GM10266 (cell line): Measurements from ENCODE around the gene GPR39.

Experiments
- DNase-seq: peaks from one replicate; pipeline ENCODE4 v3.0.0; 2012; ENCODE audit errors: extremely low spot score
- TF ChIP-seq, protein P1 (sequence below): IDR thresholded peaks from 2 replicates; pipeline ENCODE4 v1.5.1; 2012; ENCODE audit warnings: mild to moderate bottlenecking, low read depth; ENCODE audit not compliant: control insufficient read depth, insufficient read depth; ENCODE audit errors: missing control alignments

Gene GPR39

DNA sequence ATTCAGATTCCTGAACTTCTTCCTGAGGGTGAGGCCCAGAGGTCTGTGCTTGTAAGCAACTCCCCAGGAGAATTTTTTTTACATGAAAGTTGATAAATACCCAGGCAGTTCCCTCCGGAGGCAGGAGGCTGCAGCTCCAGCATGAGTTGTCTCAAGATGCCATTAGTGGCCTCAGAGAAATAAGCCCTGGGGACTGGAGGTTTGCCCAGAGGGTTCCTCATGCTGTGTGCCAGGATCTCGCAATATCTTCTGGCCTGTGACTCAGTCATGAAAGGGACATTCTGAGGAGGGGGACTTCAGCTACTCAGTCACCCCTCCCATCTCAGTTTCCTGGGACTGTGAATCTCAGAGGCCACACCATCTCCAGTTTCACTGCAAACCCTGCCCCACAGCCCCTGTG lies 203.5 kb downstream of the GPR39 start:
- TF ChIP-seq, protein P1, sequence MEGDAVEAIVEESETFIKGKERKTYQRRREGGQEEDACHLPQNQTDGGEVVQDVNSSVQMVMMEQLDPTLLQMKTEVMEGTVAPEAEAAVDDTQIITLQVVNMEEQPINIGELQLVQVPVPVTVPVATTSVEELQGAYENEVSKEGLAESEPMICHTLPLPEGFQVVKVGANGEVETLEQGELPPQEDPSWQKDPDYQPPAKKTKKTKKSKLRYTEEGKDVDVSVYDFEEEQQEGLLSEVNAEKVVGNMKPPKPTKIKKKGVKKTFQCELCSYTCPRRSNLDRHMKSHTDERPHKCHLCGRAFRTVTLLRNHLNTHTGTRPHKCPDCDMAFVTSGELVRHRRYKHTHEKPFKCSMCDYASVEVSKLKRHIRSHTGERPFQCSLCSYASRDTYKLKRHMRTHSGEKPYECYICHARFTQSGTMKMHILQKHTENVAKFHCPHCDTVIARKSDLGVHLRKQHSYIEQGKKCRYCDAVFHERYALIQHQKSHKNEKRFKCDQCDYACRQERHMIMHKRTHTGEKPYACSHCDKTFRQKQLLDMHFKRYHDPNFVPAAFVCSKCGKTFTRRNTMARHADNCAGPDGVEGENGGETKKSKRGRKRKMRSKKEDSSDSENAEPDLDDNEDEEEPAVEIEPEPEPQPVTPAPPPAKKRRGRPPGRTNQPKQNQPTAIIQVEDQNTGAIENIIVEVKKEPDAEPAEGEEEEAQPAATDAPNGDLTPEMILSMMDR = no peak
- no peak for DNase-seq

DNA sequence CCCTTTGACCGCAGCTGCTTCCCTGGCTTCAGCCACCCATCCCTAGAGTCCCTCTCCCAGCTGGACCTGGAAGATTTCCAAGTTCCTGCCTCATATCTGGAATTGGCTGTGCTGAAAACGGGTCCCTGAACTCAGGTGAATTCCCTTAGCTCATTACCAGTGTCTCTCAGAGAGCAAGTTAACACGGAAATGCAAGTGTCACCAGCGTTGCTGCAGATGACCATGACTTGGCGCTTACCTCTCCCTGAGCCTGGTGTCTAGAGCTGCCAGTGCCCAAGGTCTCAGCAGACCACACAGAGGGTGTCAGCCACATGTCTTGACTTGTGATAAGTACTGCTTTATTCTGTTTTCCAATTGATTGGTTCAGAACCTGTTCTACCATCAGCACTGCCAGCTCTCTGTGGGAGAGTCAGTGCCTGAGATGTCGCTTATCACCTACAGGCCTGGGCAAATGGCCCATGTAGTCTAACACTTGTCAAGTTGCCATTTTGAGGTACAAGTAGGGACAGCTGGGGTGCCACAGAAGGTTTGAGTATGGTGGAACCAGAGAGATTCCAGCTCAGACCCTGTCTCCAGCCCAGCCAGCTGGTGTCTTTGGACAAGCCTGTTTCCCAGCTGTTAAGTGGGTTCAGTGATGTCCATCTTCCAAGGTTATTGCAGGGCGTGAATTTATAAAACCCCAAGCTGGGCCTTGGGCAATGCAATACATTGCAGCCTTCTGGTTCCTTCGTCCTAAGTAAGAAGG lies 204.7 kb downstream of the GPR39 start:
- no peak for DNase-seq
- TF ChIP-seq, protein P1 = no peak

DNA sequence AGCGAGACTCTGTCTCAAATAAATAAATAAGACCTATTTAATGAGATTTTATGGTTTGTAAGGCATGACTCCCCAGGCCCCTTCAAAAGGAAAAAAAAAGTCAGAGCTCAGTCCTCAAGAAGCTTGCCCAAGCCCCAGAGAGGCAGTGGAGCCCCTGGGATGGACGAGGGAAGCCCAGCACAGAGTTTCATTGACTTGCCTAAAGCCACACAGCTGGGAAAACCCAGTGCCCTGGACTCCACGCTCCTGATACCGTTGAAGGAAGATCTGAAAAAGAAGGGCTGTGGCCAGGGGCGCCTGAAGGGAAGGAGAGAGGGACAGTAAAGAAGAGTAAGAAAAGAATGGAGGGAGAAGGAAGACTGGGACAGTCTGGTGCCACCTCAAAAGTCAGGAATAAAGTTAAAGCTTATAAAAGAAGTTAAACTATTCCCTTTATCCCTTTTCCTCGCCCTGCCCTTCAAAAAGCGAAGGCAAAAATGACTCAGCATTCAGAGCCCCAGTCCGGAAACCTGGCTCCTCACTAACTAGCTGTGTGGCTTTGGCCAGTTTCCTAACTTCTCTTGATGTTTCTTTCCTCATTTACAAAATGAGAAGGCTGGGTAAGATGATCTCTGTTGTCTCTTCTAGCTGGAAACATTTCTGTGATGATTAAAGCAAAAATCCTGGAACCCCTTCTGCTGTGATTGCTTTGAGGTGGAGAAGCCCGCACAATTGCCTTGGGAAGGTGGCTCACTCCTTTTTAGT lies 206.7 kb downstream of the GPR39 start:
- DNase-seq = no peak
- TF ChIP-seq, protein P1 = no peak

DNA sequence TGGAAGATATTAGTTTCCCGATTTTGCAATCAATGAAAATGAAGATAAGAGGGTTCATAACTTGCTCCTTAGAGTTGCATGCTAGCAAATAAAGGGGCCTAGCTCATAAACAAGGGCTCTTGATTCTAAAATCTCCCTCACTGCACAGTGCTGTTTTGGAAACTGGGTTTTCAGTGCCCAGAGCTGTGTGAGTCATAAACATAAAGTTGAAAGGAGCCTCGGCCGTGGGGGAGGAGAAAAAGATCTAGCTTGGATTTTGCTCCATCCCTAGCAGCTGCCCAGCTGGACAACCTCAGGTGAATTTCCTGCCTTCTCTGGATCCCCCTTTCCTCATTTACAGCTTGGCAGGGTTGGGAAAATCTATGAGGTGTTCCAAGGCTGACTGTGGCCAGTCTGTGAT lies 210.9 kb downstream of the GPR39 start:
- DNase-seq = no peak
- TF ChIP-seq, protein P1 = no peak

DNA sequence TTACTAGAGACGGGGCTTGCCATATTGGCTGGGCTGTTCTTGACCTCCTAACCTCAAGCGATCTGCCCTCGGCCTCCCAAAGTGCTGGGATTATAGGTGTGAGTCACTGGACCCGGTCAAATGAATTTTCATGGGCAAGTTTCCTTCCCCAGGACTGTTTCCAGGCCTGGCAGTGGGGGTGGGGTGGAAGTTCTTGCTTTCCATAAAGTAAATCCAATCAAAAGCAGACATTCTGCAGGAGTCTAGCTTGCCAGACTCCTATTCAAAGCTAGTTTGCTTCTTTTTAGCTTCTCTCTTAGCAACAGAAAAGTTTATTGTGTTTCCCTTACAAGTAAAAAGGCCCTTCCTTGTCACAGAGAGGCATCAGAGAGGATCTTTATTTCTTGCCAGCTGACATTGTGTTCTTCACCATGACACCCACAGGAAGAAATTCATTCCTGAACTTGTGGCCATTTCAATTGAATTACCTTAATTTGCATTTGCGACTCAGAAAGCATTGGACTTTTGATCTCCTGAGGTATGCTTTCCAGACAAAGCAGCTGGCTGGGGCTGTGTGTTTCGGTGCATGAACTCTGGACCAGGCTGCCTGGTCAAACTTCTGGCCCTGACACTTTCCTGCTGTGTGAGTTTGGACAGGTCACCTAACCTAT lies 215.5 kb downstream of the GPR39 start:
- TF ChIP-seq, protein P1 = no peak
- no peak for DNase-seq

DNA sequence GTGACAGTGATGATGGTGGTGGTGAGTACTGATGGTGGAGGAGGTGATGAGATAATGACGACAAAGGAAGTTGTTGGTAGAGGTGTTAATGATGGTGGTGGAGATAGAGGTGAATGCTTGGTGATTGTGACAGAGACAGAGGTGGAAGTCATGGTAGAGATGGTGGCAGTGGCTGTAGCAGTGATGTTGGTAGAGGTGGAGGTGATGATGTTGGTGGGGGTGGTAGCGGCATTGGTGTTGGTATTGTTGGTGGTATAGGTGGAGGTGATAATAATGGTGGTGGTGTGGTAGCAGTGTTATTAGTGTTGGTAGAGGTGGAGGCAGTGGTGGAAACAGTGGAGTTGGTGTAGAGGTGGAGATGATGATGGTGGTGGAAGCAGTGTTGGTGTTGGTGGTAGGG lies 217.0 kb downstream of the GPR39 start:
- TF ChIP-seq, protein P1 = no peak
- no peak for DNase-seq
